Measurements from ENCODE around the gene CPT1A. TPM values are rescaled to one million over a fixed set of nuclear protein-coding genes. Genes with fewer than 3 reads are reported as not detected.

The CPT1A gene
- total RNA-seq, 2 experiments from 2014 or later, result 11.3 to 13.2 TPM

GRCh38 chr11:68770781-68771180 lies 70.9 kb downstream of the CPT1A start:
- POLR2A ChIA-PET, result no interaction called here
- ATAC-seq (ENCODE audit: poor library complexity) (no peak), DNase-seq (no peak)
- Histone ChIP-seq H3K27me3 (ENCODE audit: control insufficient read depth in 1 of 2, insufficient read depth in 2 of 2, low read length in 2 of 2) (no peaks in the 10 kb centered on the region), H3K4me1 (ENCODE audit: insufficient read depth, low read length) (no peaks in the 10 kb centered on the region), H3K9me3 (ENCODE audit: control insufficient read depth in 1 of 2, insufficient read depth in 1 of 2, low read length in 2 of 2) (no peaks in the 10 kb centered on the region), H3K27ac (ENCODE audit: low read depth in 1 of 2, low read length in 2 of 2) (no peak overlapping the region), H3K36me3 (ENCODE audit: insufficient read depth, low read length) (peaks cover 53% of the 10 kb centered on the region), H3K4me3 (ENCODE audit: low read length) (no peak overlapping the region)
- CTCF ChIA-PET, result no interaction called here
- TF ChIP-seq CTCF (IDR thresholded peaks at IDR 0.05), result no peak
- Mint-ChIP-seq H3K4me1 (ENCODE audit: low read depth) (no peaks in the 10 kb centered on the region), H3K27me3 (no peaks in the 10 kb centered on the region), H3K9me3 (no peaks in the 10 kb centered on the region), H3K4me3 (no peak overlapping the region), H3K27ac (no peak overlapping the region), H3K36me3 (ENCODE audit: low read depth) (peaks cover 69% of the 10 kb centered on the region)
- intact Hi-C loops (cut with DNase I, micrococcal nuclease), result no loop called here

- H3K9me3 ChIP-seq (ENCODE audit: control insufficient read depth in 1 of 2, insufficient read depth in 1 of 2, low read length in 2 of 2), result no peaks in the 10 kb centered on the region
- no peaks in the 10 kb centered on the region for H3K4me1 ChIP-seq (ENCODE audit: insufficient read depth, low read length)
- H3K4me3 Mint-ChIP-seq, result no peak overlapping the region
- no peak overlapping the region for H3K27ac ChIP-seq (ENCODE audit: low read depth in 1 of 2, low read length in 2 of 2)
- POLR2A ChIA-PET, result no interaction called here
- H3K36me3 Mint-ChIP-seq (ENCODE audit: low read depth), result peaks cover 64% of the 10 kb centered on the region
- no peaks in the 10 kb centered on the region for H3K4me1 Mint-ChIP-seq (ENCODE audit: low read depth)
- intact Hi-C loops (cut with DNase I, micrococcal nuclease), result no loop called here
- no peak overlapping the region for H3K4me3 ChIP-seq (ENCODE audit: low read length)
- CTCF ChIA-PET, result no interaction called here
- DNase-seq, result no peak
- no peaks in the 10 kb centered on the region for H3K27me3 Mint-ChIP-seq
- TF ChIP-seq CTCF (IDR thresholded peaks at IDR 0.05), result no peak
- H3K36me3 ChIP-seq (ENCODE audit: insufficient read depth, low read length), result peaks cover 27% of the 10 kb centered on the region
- no peak for ATAC-seq (ENCODE audit: poor library complexity)
- H3K27me3 ChIP-seq (ENCODE audit: control insufficient read depth in 1 of 2, insufficient read depth in 2 of 2, low read length in 2 of 2), result no peaks in the 10 kb centered on the region
- no peaks in the 10 kb centered on the region for H3K9me3 Mint-ChIP-seq
- H3K27ac Mint-ChIP-seq, result no peak overlapping the region
These were observed 74.0 kb downstream of the CPT1A start for GRCh38 chr11:68767672-68768071.

GRCh38 chr11:68766786-68767185 lies 74.9 kb downstream of the CPT1A start:
- Mint-ChIP-seq H3K9me3 (no peaks in the 10 kb centered on the region), H3K27ac (no peak overlapping the region), H3K27me3 (no peaks in the 10 kb centered on the region), H3K4me3 (no peak overlapping the region), H3K36me3 (ENCODE audit: low read depth) (peaks cover 66% of the 10 kb centered on the region), H3K4me1 (ENCODE audit: low read depth) (no peaks in the 10 kb centered on the region)
- no peaks in the 10 kb centered on the region for H3K27me3 ChIP-seq (ENCODE audit: control insufficient read depth in 1 of 2, insufficient read depth in 2 of 2, low read length in 2 of 2)
- no peak for TF ChIP-seq CTCF (IDR thresholded peaks at IDR 0.05)
- peaks cover 28% of the 10 kb centered on the region for H3K36me3 ChIP-seq (ENCODE audit: insufficient read depth, low read length)
- H3K4me1 ChIP-seq (ENCODE audit: insufficient read depth, low read length), result no peaks in the 10 kb centered on the region
- H3K9me3 ChIP-seq (ENCODE audit: control insufficient read depth in 1 of 2, insufficient read depth in 1 of 2, low read length in 2 of 2), result no peaks in the 10 kb centered on the region
- no peak overlapping the region for H3K27ac ChIP-seq (ENCODE audit: low read depth in 1 of 2, low read length in 2 of 2)
- no peak overlapping the region for H3K4me3 ChIP-seq (ENCODE audit: low read length)
- ChIA-PET POLR2A (no interaction called here), CTCF (no interaction called here)
- intact Hi-C loops (cut with DNase I, micrococcal nuclease), result no loop called here
- ATAC-seq (ENCODE audit: poor library complexity), result no peak
- no peak for DNase-seq
